ENCODE results near the gene UBL4B. TPM values are rescaled to one million over a fixed set of nuclear protein-coding genes. Genes with fewer than 3 reads are reported as not detected.

UBL4B gene, protein sequence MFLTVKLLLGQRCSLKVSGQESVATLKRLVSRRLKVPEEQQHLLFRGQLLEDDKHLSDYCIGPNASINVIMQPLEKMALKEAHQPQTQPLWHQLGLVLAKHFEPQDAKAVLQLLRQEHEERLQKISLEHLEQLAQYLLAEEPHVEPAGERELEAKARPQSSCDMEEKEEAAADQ
- not detected for polyA plus RNA-seq (2013, experiment 1 of 2)
- polyA plus RNA-seq (2013, experiment 2 of 2): not detected

DNA sequence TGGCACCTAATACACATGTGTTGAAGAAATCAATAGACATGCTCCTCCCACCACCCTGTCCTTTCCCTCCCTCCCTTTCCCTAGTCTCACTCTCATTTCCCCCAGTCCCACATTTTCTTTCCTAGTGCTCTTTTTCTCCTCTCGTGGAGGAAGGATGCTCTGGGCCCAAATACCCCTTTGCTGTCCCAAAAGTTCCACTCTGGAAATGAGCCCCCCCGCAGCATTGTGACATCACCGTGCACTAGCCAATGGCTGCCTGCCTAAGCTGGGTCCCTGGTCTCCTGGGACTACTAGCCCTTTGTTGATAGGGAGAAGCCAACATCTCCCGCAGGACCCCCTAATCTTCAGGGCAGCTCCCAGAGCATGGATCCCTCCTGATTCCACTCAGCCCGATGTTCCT is at the start of gene UBL4B:
UBL4B (plus strand) TSS at position 301 of the 400 bp plus-strand sequence; CDS start at position 393, 92 bp downstream.
- Histone ChIP-seq H3K36me3 (ENCODE audit: insufficient read depth, low read length) (no peaks in the 10 kb centered on the region), H3K27me3 (ENCODE audit: insufficient read depth, low read length) (no peaks in the 10 kb centered on the region), H3K9me3 (ENCODE audit: insufficient read depth, low read depth, low read length) (no peaks in the 10 kb centered on the region), H3K27ac (ENCODE audit: low read depth, low read length) (no peak within 1 kb of the TSS), H3K4me3 (ENCODE audit: low read length) (no peak within 1 kb of the TSS), H3K4me1 (ENCODE audit: insufficient read depth, low read length) (no peaks in the 10 kb centered on the region), H3K9ac (ENCODE audit: low read depth, low read length) (no peak within 1 kb of the TSS)
- WGBS: 94% methylated on average over 5 of the region's 5 CpGs

DNA sequence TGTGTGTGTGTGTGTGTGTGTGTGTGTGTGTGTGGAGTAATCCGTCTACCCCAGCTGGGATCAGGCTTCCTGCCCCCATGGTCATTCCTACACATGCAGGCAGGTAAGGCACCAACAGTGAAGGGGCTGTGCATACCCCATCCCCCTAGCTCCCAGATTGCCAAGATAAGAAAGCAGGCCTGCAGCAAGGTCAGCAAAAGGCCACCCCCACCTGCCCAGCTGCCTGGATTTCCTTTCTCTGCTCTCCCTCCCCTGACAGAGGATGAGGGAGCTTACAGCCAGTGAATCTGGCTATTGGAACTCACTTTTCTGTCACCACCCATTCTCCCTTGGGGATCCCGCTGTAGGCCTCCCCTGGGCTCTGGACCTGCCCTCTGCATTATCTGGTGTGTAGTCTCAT is 49.6 kb upstream of the UBL4B start:
- no peak overlapping the region for H3K4me3 ChIP-seq (ENCODE audit: low read length)
- no peak overlapping the region for H3K27ac ChIP-seq (ENCODE audit: low read depth, low read length)
- WGBS: 83% methylated on average over 2 of the region's 2 CpGs
- no peaks in the 10 kb centered on the region for H3K9me3 ChIP-seq (ENCODE audit: insufficient read depth, low read depth, low read length)
- H3K4me1 ChIP-seq (ENCODE audit: insufficient read depth, low read length): peaks cover 3% of the 10 kb centered on the region; the same call in 1 of the 2 replicates
- peaks cover 31% of the 10 kb centered on the region for H3K27me3 ChIP-seq (ENCODE audit: insufficient read depth, low read length)
- H3K36me3 ChIP-seq (ENCODE audit: insufficient read depth, low read length): peaks cover 12% of the 10 kb centered on the region
- H3K9ac ChIP-seq (ENCODE audit: low read depth, low read length): no peak overlapping the region

DNA sequence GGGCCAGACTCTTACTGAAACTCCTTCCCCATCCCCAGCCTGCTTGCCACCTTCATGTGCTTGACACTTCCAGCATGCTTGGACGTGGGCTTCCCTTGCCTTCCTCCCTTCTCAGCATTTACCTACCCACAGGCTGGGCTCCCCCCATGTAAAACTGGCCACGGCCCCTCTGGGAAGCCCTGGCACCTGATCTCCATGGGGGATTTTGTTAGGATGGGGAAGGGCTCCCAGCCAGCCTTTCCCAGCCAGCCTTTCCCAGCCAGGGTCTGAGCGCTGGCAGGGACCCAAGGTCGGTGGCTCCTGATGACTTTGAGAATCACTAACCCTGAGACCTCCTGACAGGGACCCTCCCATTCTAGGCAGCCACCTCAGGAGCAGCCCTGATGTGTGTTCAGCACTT is 48.5 kb upstream of the UBL4B start:
- H3K9me3 ChIP-seq (ENCODE audit: insufficient read depth, low read depth, low read length): no peaks in the 10 kb centered on the region
- peaks cover 42% of the 10 kb centered on the region for H3K27me3 ChIP-seq (ENCODE audit: insufficient read depth, low read length)
- no peak overlapping the region for H3K9ac ChIP-seq (ENCODE audit: low read depth, low read length)
- peaks cover 2% of the 10 kb centered on the region for H3K36me3 ChIP-seq (ENCODE audit: insufficient read depth, low read length)
- WGBS: 41% methylated on average over 4 of the region's 4 CpGs
- H3K4me3 ChIP-seq (ENCODE audit: low read length): no peak overlapping the region
- H3K27ac ChIP-seq (ENCODE audit: low read depth, low read length): no peak overlapping the region
- peaks cover 5% of the 10 kb centered on the region; the same call in 1 of the 2 replicates for H3K4me1 ChIP-seq (ENCODE audit: insufficient read depth, low read length)

DNA sequence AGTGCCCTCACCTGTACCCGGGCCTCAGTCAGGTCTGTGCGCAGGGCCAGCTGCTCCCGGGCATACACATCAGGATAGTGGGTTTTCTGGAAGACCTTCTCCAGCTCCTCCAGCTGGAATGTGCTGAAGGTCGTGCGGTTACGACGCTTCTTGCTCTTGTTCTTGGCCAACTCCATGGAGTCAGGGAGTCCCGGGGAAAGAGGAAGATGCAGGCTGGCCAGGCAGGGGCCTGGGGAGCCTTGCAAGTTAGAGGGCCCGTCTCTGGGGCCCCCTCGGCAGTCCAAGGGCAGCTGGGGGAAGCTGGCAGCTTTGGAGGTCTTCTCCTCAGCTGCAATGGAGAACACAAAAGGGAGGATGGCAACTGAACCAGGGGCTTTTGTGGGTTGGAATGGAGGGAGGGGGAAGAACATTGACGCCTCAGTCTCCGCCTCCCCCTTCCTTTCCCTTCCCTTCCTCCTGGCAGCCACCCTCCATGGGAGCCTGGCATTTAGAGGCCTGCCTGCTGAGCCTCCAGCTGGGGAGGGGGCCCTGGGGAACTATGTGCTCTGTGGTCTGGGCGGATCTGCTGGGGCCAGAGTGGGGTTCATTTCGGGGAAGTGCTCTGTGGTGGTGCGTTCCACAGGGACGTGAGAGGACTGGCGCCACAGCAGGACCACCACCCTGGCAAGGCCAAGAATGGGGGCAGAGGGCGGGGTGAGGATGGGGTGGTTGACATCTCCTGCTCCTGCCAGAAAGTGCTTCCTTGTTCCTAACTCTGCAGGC is 47.5 kb upstream of the UBL4B start:
- H3K4me1 ChIP-seq (ENCODE audit: insufficient read depth, low read length): peaks cover 5% of the 10 kb centered on the region; the same call in 1 of the 2 replicates
- 86% methylated on average over 16 of the region's 18 CpGs for WGBS
- H3K9me3 ChIP-seq (ENCODE audit: insufficient read depth, low read depth, low read length): no peaks in the 10 kb centered on the region
- H3K36me3 ChIP-seq (ENCODE audit: insufficient read depth, low read length): no peaks in the 10 kb centered on the region
- no peak overlapping the region for H3K27ac ChIP-seq (ENCODE audit: low read depth, low read length)
- H3K4me3 ChIP-seq (ENCODE audit: low read length): no peak overlapping the region
- no peak overlapping the region for H3K9ac ChIP-seq (ENCODE audit: low read depth, low read length)
- peaks cover 52% of the 10 kb centered on the region for H3K27me3 ChIP-seq (ENCODE audit: insufficient read depth, low read length)

DNA sequence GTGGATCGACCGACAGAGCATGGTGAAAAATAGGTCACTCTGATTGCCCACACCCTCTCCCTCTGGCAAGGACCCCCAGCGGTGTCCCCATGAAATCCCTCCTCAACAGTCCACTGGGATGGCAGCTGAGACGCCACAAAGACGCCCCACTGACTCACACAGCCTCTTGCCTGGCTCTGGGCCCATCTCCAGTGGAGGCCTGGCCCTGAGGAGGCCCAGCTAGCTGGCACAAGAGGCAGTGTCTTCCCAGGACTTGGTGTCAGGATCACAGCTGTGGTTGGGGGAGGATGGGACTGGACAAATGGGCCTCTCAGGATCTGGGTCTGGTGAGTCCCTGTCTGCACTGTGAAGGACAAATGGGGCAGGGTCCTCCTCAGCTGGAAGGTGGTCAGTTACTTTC is 46.4 kb upstream of the UBL4B start:
- Histone ChIP-seq H3K27me3 (ENCODE audit: insufficient read depth, low read length) (peaks cover 62% of the 10 kb centered on the region), H3K4me3 (ENCODE audit: low read length) (no peak overlapping the region), H3K9ac (ENCODE audit: low read depth, low read length) (no peak overlapping the region), H3K9me3 (ENCODE audit: insufficient read depth, low read depth, low read length) (no peaks in the 10 kb centered on the region), H3K27ac (ENCODE audit: low read depth, low read length) (no peak overlapping the region), H3K36me3 (ENCODE audit: insufficient read depth, low read length) (no peaks in the 10 kb centered on the region), H3K4me1 (ENCODE audit: insufficient read depth, low read length) (peaks cover 5% of the 10 kb centered on the region; the same call in 1 of the 2 replicates)
- 91% methylated on average over 5 of the region's 5 CpGs for WGBS

DNA sequence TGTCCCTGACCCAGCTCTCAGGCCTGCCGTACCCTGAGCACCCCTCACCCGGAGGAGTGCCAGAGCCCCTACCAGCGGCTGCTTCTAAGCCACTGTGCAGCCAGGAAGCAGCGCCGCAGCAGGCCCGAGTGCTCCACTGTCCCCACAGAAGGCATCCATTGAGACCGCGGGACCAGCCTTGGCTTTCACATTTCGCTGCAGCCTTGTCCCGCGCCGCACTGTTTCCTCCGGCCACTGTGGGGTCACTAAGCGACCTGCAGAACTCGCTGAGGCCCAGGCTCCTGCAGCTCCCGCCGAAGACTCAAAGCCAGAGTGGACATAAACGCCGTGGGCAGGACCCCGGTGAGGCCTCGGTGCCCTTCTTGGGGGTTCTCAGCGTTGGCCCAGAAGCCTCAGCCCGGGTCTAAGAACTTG is 44.8 kb upstream of the UBL4B start:
- H3K9ac ChIP-seq (ENCODE audit: low read depth, low read length): no peak overlapping the region
- no peaks in the 10 kb centered on the region for H3K9me3 ChIP-seq (ENCODE audit: insufficient read depth, low read depth, low read length)
- H3K4me3 ChIP-seq (ENCODE audit: low read length): peak overlapping the region; percentile 38
- H3K36me3 ChIP-seq (ENCODE audit: insufficient read depth, low read length): no peaks in the 10 kb centered on the region
- H3K4me1 ChIP-seq (ENCODE audit: insufficient read depth, low read length): peaks cover 5% of the 10 kb centered on the region; the same call in 1 of the 2 replicates
- no peak overlapping the region for H3K27ac ChIP-seq (ENCODE audit: low read depth, low read length)
- 10% methylated on average over 23 of the region's 23 CpGs for WGBS
- H3K27me3 ChIP-seq (ENCODE audit: insufficient read depth, low read length): peaks cover 79% of the 10 kb centered on the region

DNA sequence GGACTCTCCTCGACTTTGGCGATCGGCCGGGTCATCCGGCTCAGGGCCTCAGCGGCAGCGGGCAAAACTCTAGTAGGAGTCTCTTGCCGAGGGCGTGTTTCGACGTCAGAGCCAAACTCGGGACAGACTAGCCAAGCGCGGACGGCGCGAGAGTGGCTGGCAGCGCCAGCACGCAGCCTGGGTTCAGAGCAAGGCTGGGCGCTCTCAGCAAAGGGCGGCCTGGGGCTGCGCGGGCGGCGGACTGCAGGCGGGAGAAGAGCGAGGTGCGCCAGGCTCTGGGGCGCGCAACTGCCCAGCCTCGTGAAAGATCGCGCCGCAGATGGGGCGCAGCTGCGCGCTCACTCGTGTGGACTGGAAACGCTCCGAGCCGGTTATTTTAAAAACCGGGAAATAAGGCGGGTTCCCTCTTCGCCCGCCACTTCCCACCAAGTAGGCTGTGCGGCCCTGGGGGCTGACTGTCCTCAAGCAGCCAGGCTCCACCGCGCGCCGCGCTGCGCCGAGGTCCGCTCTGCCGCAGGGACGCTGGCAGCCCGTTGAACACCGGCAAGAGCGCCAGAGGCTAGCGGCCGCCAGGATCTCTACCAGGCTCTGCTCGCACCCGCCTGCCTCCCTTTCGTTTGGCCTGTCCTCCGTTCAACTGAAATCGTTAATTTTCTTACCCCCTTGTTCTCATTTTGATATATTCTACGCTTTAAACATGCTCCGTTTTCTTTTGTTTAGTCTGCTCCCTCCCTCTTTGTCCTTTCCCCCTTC is 44.2 kb upstream of the UBL4B start:
- no peak overlapping the region for H3K27ac ChIP-seq (ENCODE audit: low read depth, low read length)
- no peaks in the 10 kb centered on the region for H3K36me3 ChIP-seq (ENCODE audit: insufficient read depth, low read length)
- H3K4me1 ChIP-seq (ENCODE audit: insufficient read depth, low read length): peaks cover 5% of the 10 kb centered on the region; the same call in 1 of the 2 replicates
- no peak overlapping the region for H3K9ac ChIP-seq (ENCODE audit: low read depth, low read length)
- H3K27me3 ChIP-seq (ENCODE audit: insufficient read depth, low read length): peaks cover 85% of the 10 kb centered on the region
- no peaks in the 10 kb centered on the region for H3K9me3 ChIP-seq (ENCODE audit: insufficient read depth, low read depth, low read length)
- H3K4me3 ChIP-seq (ENCODE audit: low read length): peak overlapping the region; percentile 38
- 2% methylated on average over 68 of the region's 68 CpGs for WGBS

DNA sequence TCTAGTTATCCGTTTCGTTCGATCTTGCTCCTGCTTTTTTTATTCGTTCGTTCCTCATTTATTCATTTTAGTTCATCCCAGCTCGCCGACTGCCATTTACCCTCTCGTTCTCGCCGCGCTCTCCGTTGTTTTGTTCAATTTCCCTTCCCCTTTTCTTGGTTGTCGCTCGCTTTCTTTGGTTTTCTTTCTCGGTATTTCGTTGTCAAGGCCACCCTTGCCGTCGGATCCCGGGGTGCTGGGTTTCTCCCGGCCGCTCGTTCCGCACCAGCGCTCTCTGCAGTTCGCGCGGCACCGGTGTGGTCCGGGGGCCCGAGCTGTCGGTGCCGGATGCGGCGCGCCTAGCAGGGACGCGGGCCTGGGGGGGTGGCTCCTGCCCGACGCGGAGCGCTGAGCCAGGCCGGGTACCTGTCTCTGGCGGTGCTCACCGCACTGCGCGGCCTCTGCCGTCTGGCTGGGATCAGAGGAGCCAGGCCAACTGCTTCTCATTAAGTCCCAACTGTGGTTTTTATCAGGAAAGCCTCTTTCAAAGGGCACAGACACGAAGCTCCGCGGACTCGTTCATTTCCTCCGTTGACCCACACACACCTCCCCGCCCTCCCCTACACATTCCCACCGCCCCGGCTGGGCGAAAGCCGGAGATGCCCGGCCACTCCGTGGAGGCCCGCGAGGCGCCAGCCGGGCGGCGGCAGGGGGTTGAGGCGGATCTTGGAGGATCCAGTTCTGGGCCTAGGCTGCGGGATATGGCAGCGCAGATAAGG is 43.4 kb upstream of the UBL4B start:
- H3K9me3 ChIP-seq (ENCODE audit: insufficient read depth, low read depth, low read length): no peaks in the 10 kb centered on the region
- 2% methylated on average over 68 of the region's 68 CpGs for WGBS
- peaks cover 5% of the 10 kb centered on the region; the same call in 1 of the 2 replicates for H3K4me1 ChIP-seq (ENCODE audit: insufficient read depth, low read length)
- H3K36me3 ChIP-seq (ENCODE audit: insufficient read depth, low read length): no peaks in the 10 kb centered on the region
- H3K4me3 ChIP-seq (ENCODE audit: low read length): peak overlapping the region; percentile 30
- H3K27me3 ChIP-seq (ENCODE audit: insufficient read depth, low read length): peaks cover 92% of the 10 kb centered on the region
- no peak overlapping the region for H3K27ac ChIP-seq (ENCODE audit: low read depth, low read length)
- no peak overlapping the region for H3K9ac ChIP-seq (ENCODE audit: low read depth, low read length)

DNA sequence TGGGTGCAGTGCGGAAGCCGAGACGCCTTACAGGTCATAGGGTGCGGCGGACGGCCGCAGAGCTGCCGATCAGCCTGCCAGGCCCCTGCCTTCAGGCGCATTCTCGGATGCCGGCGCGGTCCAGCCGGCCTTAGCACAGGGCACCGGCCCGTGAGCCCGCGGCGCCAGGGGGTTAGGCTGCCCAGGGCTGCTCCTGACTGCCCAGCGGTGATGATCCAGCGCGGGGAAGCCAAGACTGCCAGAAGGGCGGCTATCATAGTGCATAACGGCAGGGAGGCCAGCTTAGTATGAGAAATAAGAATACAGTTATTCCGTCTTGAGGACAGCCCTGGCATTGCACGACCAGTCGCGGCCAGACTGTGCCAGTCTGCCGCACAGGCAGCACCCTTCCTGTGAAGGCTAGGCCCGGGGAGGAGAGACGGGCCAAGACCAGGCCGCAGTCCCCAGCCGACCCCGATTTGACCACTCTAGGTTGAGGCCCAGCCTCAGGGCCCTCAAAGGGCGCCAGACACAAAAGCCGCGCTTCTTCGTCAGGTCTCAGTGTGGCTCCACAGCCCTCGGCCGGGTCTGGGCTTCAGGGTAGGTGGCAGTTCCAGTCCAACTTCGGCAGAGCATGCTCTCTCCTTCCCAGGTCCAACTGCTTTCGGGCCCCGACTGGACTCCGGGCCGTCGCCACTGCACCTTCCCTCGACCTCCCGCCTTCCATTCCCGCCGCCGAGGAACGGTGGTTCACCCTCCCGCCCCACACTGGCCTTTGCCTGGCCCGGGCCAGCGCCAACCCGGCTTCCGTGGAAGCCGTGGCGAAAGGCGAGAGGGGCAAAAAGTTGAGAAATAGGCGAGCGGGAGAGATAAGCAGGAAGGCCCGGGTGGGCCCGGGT is 42.6 kb upstream of the UBL4B start:
- Histone ChIP-seq H3K4me1 (ENCODE audit: insufficient read depth, low read length) (peaks cover 5% of the 10 kb centered on the region; the same call in 1 of the 2 replicates), H3K4me3 (ENCODE audit: low read length) (peak overlapping the region; percentile 44), H3K27me3 (ENCODE audit: insufficient read depth, low read length) (peaks cover 100% of the 10 kb centered on the region), H3K9ac (ENCODE audit: low read depth, low read length) (no peak overlapping the region), H3K36me3 (ENCODE audit: insufficient read depth, low read length) (no peaks in the 10 kb centered on the region), H3K27ac (ENCODE audit: low read depth, low read length) (no peak overlapping the region), H3K9me3 (ENCODE audit: insufficient read depth, low read depth, low read length) (no peaks in the 10 kb centered on the region)
- 4% methylated on average over 64 of the region's 64 CpGs for WGBS

DNA sequence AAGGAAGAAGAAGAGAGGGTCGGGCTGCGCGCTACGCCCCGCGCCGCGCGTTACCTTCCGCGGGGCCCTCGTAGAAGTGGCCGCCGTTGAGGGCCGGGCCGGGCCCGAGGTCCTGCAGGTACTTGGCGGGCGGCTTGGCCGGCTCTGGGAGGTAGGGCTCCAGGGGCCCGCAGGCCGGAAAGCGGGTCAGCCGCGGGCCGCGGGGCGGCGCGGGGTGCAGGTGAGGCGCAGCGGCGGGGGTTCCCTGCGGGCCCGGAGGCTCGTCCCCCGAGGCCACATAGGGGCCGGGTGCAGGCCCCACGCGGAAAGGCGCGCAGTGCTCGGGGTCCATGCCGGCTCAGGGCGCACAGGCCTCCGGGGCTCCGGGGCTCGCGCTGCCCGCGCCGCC is 42.0 kb upstream of the UBL4B start:
- Histone ChIP-seq H3K27ac (ENCODE audit: low read depth, low read length) (no peak overlapping the region), H3K4me3 (ENCODE audit: low read length) (peak overlapping the region; percentile 44), H3K27me3 (ENCODE audit: insufficient read depth, low read length) (peaks cover 100% of the 10 kb centered on the region), H3K36me3 (ENCODE audit: insufficient read depth, low read length) (no peaks in the 10 kb centered on the region), H3K9ac (ENCODE audit: low read depth, low read length) (no peak overlapping the region; the same call in 1 of the 2 replicates), H3K9me3 (ENCODE audit: insufficient read depth, low read depth, low read length) (no peaks in the 10 kb centered on the region), H3K4me1 (ENCODE audit: insufficient read depth, low read length) (peaks cover 5% of the 10 kb centered on the region; the same call in 1 of the 2 replicates)
- 1% methylated on average over 52 of the region's 52 CpGs for WGBS
